Cardiac muscle cell (in vitro differentiated cells and primary cell): ENCODE results near the gene KIF17. TPM values are rescaled to one million over a fixed set of nuclear protein-coding genes. Genes with fewer than 3 reads are reported as not detected.

Source experiments
- DNase-seq, 2 donors: peaks; one replicate each; pipeline versions ENCODE4 v3.0.0 to v3.0.0-alpha.2; 2010 to 2017; ENCODE audit warnings: low read depth in 1 of 2, low spot score in 1 of 2
- H3K27ac ChIP-seq: fragments of 200-600 bp; sonication (generic); 2 replicates; pipeline ENCODE4 v1.5.1; 2016
- H3K27me3 ChIP-seq: fragments of 200-600 bp; sonication (generic); 2 replicates; pipeline ENCODE4 v1.6.0; 2016; ENCODE audit warnings: control low read depth
- H3K36me3 ChIP-seq: fragments of 200-600 bp; sonication (generic); 2 replicates; pipeline ENCODE4 v1.5.1; 2016; ENCODE audit warnings: control low read depth
- H3K4me1 ChIP-seq: fragments of 200-600 bp; sonication (generic); 2 replicates; pipeline ENCODE4 v1.8.1; 2017; ENCODE audit warnings: low read depth, mild to moderate bottlenecking, mixed run types
- H3K4me3 ChIP-seq: fragments of 200-600 bp; sonication (generic); 2 replicates; pipeline ENCODE4 v1.5.1; 2016; ENCODE audit warnings: mild to moderate bottlenecking
- H3K9me3 ChIP-seq: fragments of 200-600 bp; sonication (generic); 2 replicates; pipeline ENCODE4 v1.5.1; 2017; ENCODE audit warnings: low read depth, mild to moderate bottlenecking, control low read depth
- polyA plus RNA-seq: library from polyadenylated mRNA; unstranded; fragments of >200 nt; fragmentation: Nextera tagmentation; extraction: Ambion mirVana; gene quantifications from 2 replicates; pipeline ENCODE4 v1.2.1, GENCODE V29; 2016
- total RNA-seq: library from RNA; depleted of rRNA; stranded (reverse); fragments of >200 nt; gene quantifications from 2 replicates; pipeline ENCODE4 v1.2.3, GENCODE V29; 2016
- TF ChIP-seq, protein P1 (sequence below): IDR thresholded peaks from 2 replicates; pipeline ENCODE4 v1.5.1; 2012; ENCODE audit warnings: low read depth, mild to moderate bottlenecking, low read length

Gene KIF17
- total and polyA plus RNA-seq, 2 experiments from 2014 or later: 1.1 to 15.0 TPM

DNA sequence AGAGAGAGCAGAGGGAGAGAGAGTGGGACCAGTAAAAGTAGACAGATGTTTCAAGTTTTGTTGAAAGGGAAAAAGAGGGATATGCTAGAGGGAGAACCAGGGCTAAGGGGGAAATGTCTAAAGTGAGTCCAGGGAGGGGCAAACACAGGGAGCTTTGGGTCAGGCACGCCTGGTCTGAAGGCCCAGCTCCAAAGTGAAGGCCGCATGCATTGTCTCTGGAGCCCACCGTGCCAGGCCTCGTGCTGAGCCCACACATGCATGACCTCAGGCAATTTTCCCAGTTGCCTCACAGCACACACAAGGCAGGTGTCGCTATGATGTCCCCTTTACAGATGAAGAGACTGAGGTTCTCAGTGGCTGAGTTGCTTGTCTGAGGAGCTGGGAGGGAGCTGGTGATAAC is 16.0 kb downstream of the KIF17 start:
- H3K9me3 ChIP-seq: no peaks in the 10 kb centered on the region
- no peak for DNase-seq
- H3K4me3 ChIP-seq: no peak overlapping the region
- no peak overlapping the region for H3K27ac ChIP-seq
- no peaks in the 10 kb centered on the region for H3K4me1 ChIP-seq
- H3K36me3 ChIP-seq: no peaks in the 10 kb centered on the region
- no peaks in the 10 kb centered on the region for H3K27me3 ChIP-seq
- TF ChIP-seq, protein P1, sequence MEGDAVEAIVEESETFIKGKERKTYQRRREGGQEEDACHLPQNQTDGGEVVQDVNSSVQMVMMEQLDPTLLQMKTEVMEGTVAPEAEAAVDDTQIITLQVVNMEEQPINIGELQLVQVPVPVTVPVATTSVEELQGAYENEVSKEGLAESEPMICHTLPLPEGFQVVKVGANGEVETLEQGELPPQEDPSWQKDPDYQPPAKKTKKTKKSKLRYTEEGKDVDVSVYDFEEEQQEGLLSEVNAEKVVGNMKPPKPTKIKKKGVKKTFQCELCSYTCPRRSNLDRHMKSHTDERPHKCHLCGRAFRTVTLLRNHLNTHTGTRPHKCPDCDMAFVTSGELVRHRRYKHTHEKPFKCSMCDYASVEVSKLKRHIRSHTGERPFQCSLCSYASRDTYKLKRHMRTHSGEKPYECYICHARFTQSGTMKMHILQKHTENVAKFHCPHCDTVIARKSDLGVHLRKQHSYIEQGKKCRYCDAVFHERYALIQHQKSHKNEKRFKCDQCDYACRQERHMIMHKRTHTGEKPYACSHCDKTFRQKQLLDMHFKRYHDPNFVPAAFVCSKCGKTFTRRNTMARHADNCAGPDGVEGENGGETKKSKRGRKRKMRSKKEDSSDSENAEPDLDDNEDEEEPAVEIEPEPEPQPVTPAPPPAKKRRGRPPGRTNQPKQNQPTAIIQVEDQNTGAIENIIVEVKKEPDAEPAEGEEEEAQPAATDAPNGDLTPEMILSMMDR: no peak

DNA sequence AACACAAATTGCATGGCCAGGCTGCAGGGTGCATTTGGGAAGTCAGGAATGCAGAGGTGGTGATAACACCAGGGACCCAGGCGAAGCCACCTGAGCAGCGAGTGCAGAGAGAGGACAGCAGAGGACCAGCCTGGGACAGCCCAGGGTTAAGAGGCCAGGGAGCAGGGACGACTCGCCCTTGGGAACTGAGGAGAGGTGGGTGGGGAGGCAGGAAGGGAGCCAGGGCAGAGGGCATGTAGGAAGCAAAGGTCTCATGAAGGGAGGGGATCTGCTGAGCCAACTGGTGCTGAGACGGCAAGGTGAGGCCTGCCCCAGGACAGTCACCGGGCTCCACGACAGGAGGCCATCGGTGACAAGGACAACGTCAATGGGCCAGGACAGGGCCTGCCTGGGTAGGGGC is 16.4 kb downstream of the KIF17 start:
- no peak for DNase-seq
- H3K4me3 ChIP-seq: no peak overlapping the region
- no peak overlapping the region for H3K27ac ChIP-seq
- H3K9me3 ChIP-seq: no peaks in the 10 kb centered on the region
- no peaks in the 10 kb centered on the region for H3K4me1 ChIP-seq
- H3K27me3 ChIP-seq: no peaks in the 10 kb centered on the region
- TF ChIP-seq, protein P1: no peak
- H3K36me3 ChIP-seq: no peaks in the 10 kb centered on the region

DNA sequence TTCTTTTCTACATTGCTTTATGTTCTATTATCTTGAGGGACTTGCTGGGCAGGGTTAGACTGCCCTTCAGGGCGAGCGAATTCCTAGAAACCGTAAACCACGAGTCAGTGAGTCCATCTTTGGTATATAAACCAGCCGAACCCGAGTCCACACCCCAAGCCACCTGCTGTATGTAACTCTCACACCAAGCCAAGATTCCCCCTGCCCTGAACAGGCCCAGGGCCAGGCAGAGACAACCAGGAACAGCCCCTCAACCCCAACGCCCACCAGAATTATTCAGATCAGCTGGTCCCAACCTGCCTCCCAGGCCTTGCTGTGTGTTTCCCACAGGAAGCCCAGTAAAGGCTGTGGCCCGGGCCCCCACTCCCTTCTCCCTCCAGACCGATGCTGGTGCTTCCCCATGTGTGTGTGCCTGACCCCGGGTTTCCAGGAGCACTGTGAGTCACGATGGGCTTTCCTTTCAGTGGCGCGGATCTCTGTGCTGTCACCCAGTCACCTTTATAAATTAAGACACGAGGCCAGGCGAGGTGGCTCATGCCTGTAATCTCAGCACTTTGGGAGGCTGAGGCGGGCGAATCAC is 17.1 kb downstream of the KIF17 start:
- no peaks in the 10 kb centered on the region for H3K27me3 ChIP-seq
- TF ChIP-seq, protein P1: no peak
- DNase-seq: no peak
- no peak overlapping the region for H3K4me3 ChIP-seq
- no peak overlapping the region for H3K27ac ChIP-seq
- H3K36me3 ChIP-seq: no peaks in the 10 kb centered on the region
- no peaks in the 10 kb centered on the region for H3K4me1 ChIP-seq
- H3K9me3 ChIP-seq: no peaks in the 10 kb centered on the region

DNA sequence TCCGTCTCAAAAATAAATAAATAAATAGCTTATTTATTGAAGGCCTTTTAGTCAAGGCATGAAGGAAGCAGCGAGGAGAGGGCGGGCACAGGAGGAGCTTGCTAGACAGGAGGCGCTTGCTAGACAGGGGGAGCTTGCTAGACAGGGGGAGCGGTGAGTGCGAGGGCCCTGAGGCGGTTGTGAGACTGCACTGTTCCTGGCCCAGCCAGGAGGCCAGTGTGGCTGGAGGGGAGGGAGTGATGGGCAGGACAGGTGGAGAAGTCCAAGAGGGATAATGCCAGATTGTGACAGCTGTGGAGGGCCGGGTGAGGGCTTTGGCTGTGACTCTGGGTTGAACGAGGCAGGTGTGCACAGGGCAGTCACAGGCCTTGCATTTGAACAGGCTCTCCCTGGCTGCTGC is 18.2 kb downstream of the KIF17 start:
- no peaks in the 10 kb centered on the region for H3K27me3 ChIP-seq
- H3K4me3 ChIP-seq: no peak overlapping the region
- no peaks in the 10 kb centered on the region for H3K4me1 ChIP-seq
- H3K9me3 ChIP-seq: no peaks in the 10 kb centered on the region
- H3K36me3 ChIP-seq: no peaks in the 10 kb centered on the region
- DNase-seq: no peak
- TF ChIP-seq, protein P1: no peak
- H3K27ac ChIP-seq: no peak overlapping the region

DNA sequence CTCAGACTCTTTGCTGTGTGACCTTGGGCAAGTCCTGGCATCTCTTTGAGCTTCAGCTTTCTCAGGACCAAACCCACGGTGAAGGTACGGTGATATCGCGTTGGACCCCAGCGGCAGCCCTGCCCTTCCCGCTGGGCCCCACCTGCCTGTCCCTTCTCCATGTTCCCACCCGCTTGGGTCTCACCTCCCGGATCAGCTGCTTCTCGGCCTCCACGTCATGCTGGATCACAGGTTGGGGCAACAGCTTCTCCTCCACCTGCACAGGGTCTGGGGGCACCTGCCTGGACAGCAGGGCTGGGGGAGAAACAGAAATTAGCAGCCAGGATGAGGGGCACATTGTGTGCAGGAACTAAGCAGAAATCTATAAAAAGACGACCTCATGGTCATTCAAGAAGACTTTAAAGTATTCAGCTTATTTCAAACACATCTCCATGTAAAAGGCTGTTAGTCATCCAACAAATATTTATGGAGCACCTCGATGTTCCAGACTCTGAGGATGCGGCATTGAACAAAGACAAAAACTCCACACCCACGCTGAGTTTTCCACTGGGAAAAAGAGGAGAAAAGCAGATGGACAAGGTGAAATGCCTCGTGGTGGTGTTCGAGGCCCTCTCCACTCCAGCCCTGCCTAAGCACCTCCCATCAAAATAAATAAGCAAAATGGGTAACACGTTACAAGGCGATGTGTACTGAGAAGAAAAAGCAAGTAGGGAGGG is 19.5 kb downstream of the KIF17 start:
- no peaks in the 10 kb centered on the region for H3K36me3 ChIP-seq
- no peaks in the 10 kb centered on the region for H3K9me3 ChIP-seq
- no peaks in the 10 kb centered on the region for H3K27me3 ChIP-seq
- no peaks in the 10 kb centered on the region for H3K4me1 ChIP-seq
- TF ChIP-seq, protein P1: no peak
- no peak overlapping the region for H3K27ac ChIP-seq
- peak in 1 of 2 donors; percentile 19 for DNase-seq
- H3K4me3 ChIP-seq: no peak overlapping the region
